Activated CD8-positive, alpha-beta T cell treated with anti-CD3 and anti-CD28 coated beads for 36 hours (primary cell): ENCODE results near the gene PDE8B. TPM values are rescaled to one million over a fixed set of nuclear protein-coding genes. Genes with fewer than 3 reads are reported as not detected.

Experiments used
- ATAC-seq: fragments of 200-7000 bp; cut with Tn5 transposase; one replicate; pipeline ENCODE4 v1.10.0; 2021; ENCODE audit warnings: mild to moderate bottlenecking, moderate library complexity
- CTCF ChIA-PET: fragments of 350-600 bp; sonication (Branson Sonifier 250); formaldehyde crosslinking; loops from one replicate; lab custom pipeline; 2021; ENCODE audit warnings: antibody characterized with exemption; lab: Charles Lee
- POLR2A ChIA-PET: fragments of 350-600 bp; sonication (Branson Sonifier 250); formaldehyde crosslinking; loops from one replicate; lab custom pipeline; 2021; ENCODE audit warnings: antibody characterized with exemption; lab: Charles Lee
- DNase-seq: peaks from one replicate; pipeline ENCODE4 v3.0.0-alpha.2; 2020
- H3K27ac Mint-ChIP-seq: one replicate; pipeline ENCODE4 v1.8.0; 2021; ENCODE audit warnings: mild to moderate bottlenecking, mixed read lengths
- H3K27me3 Mint-ChIP-seq: one replicate; pipeline ENCODE4 v1.8.0; 2021; ENCODE audit warnings: mixed read lengths
- H3K36me3 Mint-ChIP-seq: one replicate; pipeline ENCODE4 v1.8.0; 2021; ENCODE audit warnings: low read depth, mixed read lengths
- H3K4me1 Mint-ChIP-seq: one replicate; pipeline ENCODE4 v1.8.0; 2021; ENCODE audit warnings: low read depth, mixed read lengths
- H3K4me3 Mint-ChIP-seq: one replicate; pipeline ENCODE4 v1.8.0; 2021; ENCODE audit warnings: mild to moderate bottlenecking, moderate library complexity, mixed read lengths
- H3K9me3 Mint-ChIP-seq: one replicate; pipeline ENCODE4 v1.8.0; 2021; ENCODE audit warnings: mixed read lengths
- intact Hi-C: fragments of 100-400 bp; cut with micrococcal nuclease; formaldehyde crosslinking; loops from one replicate; pipeline ENCODE4 v1.10.0; 2022
- total RNA-seq, 2 experiments: library from RNA; stranded (reverse); gene quantifications; one replicate each; pipeline ENCODE4 v1.2.3, GENCODE V29; 2021
- TF ChIP-seq, protein P1 (sequence below): fragments of 200-600 bp; IDR thresholded peaks from one replicate; pipeline ENCODE4 v1.8.0; 2022; ENCODE audit warnings: antibody characterized with exemption, mild to moderate bottlenecking

The PDE8B gene
- total RNA-seq, 2 experiments from 2014 or later = 0.47 TPM; not detected in 1

DNA sequence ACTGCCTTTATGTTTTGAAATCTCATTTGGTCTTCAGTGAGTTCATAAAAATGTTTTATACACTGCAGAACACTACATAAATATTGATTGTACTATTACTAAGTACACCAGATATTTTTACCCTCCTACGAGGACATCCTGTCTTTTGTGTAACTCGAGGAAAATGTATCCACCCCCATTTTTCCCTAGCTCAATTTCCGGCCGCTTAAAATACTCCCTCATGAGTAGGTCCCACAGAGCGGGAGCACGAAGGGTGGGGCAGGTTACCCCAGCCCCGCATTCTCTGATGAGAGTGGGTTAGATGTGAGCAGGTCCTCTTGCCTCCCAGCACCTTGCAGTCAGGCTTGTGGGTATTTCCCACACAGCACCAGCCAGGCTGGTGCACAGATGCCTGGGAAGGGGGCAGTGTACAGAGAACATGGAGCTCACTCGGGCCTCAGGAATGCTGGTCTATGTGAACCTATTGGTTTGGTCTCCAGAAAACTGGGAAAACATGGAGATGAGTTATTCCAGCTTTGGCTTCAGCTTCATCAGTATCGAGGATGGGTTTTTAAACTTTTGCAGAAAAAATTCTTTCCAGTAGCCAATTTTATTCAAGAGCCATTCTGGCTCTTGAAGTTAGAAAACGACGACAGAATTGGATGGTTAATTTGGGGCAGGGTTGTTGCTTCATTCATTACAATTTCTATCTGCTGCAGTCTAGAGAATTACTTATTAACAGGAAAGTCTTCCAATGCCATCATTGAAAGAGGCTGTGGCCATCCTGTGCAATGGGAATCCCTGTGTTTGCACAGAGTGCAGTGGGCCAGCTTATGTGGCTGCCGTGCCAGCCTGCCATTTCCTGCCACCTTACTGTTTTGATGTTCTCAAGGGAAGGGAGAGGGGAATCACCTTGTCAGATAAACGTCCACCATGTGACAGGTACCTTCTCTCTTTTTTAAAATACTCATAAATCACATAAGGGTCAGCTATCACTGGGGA is 208.4 kb downstream of the PDE8B start:
- CTCF ChIA-PET = interaction anchor here (1.2 to 1.4 kb wide), 2 partner anchors 9 to 18 kb away, joined by 3 to 4 read pairs; no protein-coding TSS in a partner anchor
- Mint-ChIP-seq H3K9me3 (no peaks in the 10 kb centered on the region), H3K4me3 (no peak overlapping the region), H3K36me3 (peaks cover 1% of the 10 kb centered on the region), H3K4me1 (no peaks in the 10 kb centered on the region), H3K27me3 (peaks cover 4% of the 10 kb centered on the region), H3K27ac (no peak overlapping the region)
- DNase-seq = no peak
- intact Hi-C loops = no loop called here
- POLR2A ChIA-PET = no interaction called here
- TF ChIP-seq, protein P1, sequence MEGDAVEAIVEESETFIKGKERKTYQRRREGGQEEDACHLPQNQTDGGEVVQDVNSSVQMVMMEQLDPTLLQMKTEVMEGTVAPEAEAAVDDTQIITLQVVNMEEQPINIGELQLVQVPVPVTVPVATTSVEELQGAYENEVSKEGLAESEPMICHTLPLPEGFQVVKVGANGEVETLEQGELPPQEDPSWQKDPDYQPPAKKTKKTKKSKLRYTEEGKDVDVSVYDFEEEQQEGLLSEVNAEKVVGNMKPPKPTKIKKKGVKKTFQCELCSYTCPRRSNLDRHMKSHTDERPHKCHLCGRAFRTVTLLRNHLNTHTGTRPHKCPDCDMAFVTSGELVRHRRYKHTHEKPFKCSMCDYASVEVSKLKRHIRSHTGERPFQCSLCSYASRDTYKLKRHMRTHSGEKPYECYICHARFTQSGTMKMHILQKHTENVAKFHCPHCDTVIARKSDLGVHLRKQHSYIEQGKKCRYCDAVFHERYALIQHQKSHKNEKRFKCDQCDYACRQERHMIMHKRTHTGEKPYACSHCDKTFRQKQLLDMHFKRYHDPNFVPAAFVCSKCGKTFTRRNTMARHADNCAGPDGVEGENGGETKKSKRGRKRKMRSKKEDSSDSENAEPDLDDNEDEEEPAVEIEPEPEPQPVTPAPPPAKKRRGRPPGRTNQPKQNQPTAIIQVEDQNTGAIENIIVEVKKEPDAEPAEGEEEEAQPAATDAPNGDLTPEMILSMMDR = no peak
- ATAC-seq = no peak

DNA sequence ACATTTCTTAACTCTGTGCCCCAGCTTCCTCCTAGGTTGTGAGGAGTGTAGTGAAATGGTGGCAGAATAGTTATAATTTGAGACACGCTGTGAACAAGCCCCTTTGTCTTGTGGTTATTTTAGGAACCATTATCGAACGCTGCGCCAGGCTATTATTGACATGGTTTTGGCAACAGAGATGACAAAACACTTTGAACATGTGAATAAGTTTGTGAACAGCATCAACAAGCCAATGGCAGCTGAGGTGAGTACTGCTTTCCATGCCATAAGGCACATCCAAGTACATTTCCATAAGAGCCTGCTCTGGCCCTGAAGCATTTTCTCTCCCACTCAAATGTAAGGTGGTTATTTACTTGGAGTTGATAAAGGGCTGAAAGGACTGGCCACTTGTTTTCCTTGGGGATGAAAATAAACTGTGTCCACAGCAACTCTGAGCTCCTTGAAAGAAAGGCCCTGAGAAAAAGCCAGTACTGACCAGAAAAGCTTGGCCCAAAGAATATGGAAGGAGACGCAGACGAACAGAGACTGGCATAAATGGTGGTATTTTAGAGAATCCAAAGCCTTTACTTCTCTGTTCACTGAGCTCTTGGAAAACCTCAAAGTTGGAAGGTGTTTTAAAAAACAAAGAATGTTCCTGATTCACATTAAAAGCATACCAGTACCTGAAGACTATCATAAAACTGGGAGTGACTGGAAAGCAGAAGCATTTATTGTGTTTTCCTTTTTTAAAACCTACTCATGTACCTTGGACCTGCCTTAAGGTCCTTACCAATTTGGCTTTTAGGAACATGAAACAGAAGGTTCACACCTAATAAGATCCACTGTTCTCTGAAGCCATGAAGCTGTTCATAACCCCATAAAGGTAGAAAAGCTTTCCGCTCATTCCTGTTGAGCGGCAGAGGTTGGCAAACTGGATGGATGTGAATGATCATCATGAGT is 209.4 kb downstream of the PDE8B start:
- TF ChIP-seq, protein P1 = no peak
- H3K4me1 Mint-ChIP-seq = peaks cover under 1% of the 10 kb centered on the region
- no peak overlapping the region for H3K27ac Mint-ChIP-seq
- CTCF ChIA-PET = interaction anchor here (1.2 to 1.4 kb wide), 2 partner anchors 8 to 17 kb away, joined by 3 to 4 read pairs; no protein-coding TSS in a partner anchor
- intact Hi-C loops = no loop called here
- H3K27me3 Mint-ChIP-seq = peaks cover 2% of the 10 kb centered on the region
- no peak for DNase-seq
- no peak for ATAC-seq
- no peaks in the 10 kb centered on the region for H3K9me3 Mint-ChIP-seq
- H3K36me3 Mint-ChIP-seq = peaks cover 3% of the 10 kb centered on the region
- POLR2A ChIA-PET = no interaction called here
- no peak overlapping the region for H3K4me3 Mint-ChIP-seq

DNA sequence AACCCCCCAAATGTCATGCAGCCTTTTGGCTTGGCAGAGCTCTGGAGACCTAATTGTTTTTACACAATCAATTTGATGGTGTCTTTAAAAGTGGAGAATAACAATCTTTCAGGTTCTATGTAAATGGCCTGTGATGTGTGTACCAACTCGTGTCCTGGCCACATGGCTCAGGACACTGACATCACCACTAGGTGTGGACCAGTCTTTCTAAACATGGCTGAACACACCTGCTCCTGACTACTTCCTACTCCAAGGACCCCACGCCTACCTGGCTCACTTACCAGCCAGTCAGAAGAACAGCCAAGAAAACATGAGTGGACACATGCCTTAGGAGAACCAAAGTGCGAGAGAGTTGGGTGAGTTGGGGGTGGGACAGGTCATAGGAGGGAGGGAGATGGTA is 210.5 kb downstream of the PDE8B start:
- H3K9me3 Mint-ChIP-seq = no peaks in the 10 kb centered on the region
- intact Hi-C loops = no loop called here
- no peak overlapping the region for H3K27ac Mint-ChIP-seq
- TF ChIP-seq, protein P1 = no peak
- peaks cover 3% of the 10 kb centered on the region for H3K36me3 Mint-ChIP-seq
- no peak overlapping the region for H3K4me3 Mint-ChIP-seq
- ChIA-PET POLR2A (no interaction called here), CTCF (no interaction called here)
- no peak for DNase-seq
- H3K4me1 Mint-ChIP-seq = peaks cover 3% of the 10 kb centered on the region
- peaks cover under 1% of the 10 kb centered on the region for H3K27me3 Mint-ChIP-seq
- ATAC-seq = no peak

DNA sequence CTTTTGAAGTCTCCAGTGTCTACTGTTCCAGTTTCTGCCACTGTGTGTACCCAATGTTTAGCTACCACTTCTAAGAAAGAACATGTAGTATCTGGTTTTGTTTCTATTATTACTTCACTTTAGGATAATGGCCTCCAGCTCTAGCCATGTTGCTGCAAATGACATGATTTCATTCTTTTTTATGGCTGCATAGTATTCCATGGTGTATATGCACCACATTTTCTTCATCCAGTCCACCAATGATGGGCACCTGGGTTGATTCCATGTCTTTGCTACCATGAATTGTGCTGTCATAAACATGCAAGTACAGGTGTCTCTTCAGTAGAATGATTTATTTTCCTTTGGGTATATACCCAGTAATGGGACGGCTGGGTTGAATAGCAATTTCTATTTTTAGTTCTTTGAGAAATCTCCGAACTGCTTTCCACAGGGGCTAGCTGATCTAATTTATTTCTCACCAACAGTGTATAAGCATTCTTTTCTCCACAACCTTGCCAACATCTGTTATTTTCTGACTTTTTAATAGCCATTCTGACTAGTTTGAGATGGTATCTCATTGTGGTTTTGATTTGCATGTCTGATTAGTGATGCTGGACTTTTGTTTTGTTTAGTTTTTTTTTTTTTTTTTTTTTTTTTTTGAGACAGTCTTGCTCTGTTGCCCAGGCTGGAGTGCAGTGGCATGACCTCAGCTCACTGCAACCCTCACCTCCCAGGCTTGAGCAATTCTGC is 212.7 kb downstream of the PDE8B start:
- no peaks in the 10 kb centered on the region for H3K27me3 Mint-ChIP-seq
- H3K27ac Mint-ChIP-seq = no peak overlapping the region
- peaks cover 3% of the 10 kb centered on the region for H3K36me3 Mint-ChIP-seq
- H3K4me1 Mint-ChIP-seq = peaks cover 3% of the 10 kb centered on the region
- no peaks in the 10 kb centered on the region for H3K9me3 Mint-ChIP-seq
- ChIA-PET CTCF (interaction anchor here (0.8 to 1.0 kb wide), 2 partner anchors 69 kb away, joined by 3 read pairs; no protein-coding TSS in a partner anchor), POLR2A (no interaction called here)
- DNase-seq = no peak
- TF ChIP-seq, protein P1 = no peak
- no peak overlapping the region for H3K4me3 Mint-ChIP-seq
- intact Hi-C loops = no loop called here
- no peak for ATAC-seq
